H1 (cell line): ENCODE data around the gene NCAPG2. TPM values are rescaled to one million over a fixed set of nuclear protein-coding genes. Genes with fewer than 3 reads are reported as not detected.

ENCODE experiments used
- CTCF ChIA-PET: fragments of 300-600 bp; sonication (Branson Sonifier 250); formaldehyde crosslinking; loops from one replicate; lab custom pipeline; 2021; ENCODE audit not compliant: partially characterized antibody; lab: Charles Lee
- POLR2A ChIA-PET: fragments of 300-600 bp; sonication (Branson Sonifier 250); formaldehyde crosslinking; loops from one replicate; lab custom pipeline; 2021; ENCODE audit warnings: inconsistent platforms; ENCODE audit not compliant: partially characterized antibody; lab: Charles Lee
- DNase-seq, 2 experiments: peaks; one replicate each; pipeline versions ENCODE4 v3.0.0 to v3.0.0-alpha.2; 2010 to 2022; ENCODE audit warnings: low spot score in 2 of 2, low read depth in 1 of 2, mixed read lengths in 1 of 2
- FAIRE-seq: peaks from 2 replicates; lab custom pipeline; 2011; peaks lifted over from hg19 to GRCh38; lab: Jason Lieb, UNC
- H2AFZ ChIP-seq: 2 replicates; pipeline ENCODE4 v1.8.1; 2012; ENCODE audit warnings: low read length, inconsistent platforms
- H2AK5ac ChIP-seq: 2 replicates; pipeline ENCODE4 v1.6.1; 2013; ENCODE audit warnings: low read depth, low read length
- H2BK120ac ChIP-seq: replicated peaks from 2 replicates; pipeline ENCODE3; 2013; ENCODE audit warnings: low read depth, low read length, inconsistent platforms
- H2BK12ac ChIP-seq: 2 replicates; pipeline ENCODE4 v1.6.1; 2013; ENCODE audit warnings: low read depth, low read length
- H2BK15ac ChIP-seq: 2 replicates; pipeline ENCODE4 v1.6.1; 2013; ENCODE audit warnings: low read length
- H2BK20ac ChIP-seq: 2 replicates; pipeline ENCODE4 v1.6.1; 2013; ENCODE audit warnings: low read length
- H2BK5ac ChIP-seq: 2 replicates; pipeline ENCODE4 v1.6.1; 2013; ENCODE audit warnings: low read depth, low read length
- H3K14ac ChIP-seq: 2 replicates; pipeline ENCODE4 v1.6.1; 2013; ENCODE audit warnings: inconsistent platforms; ENCODE audit not compliant: insufficient read length
- H3K18ac ChIP-seq: 2 replicates; pipeline ENCODE4 v1.6.1; 2013; ENCODE audit warnings: low read length; ENCODE audit errors: extremely low read depth
- H3K23ac ChIP-seq: 2 replicates; pipeline ENCODE4 v1.6.1; 2013; ENCODE audit warnings: inconsistent platforms; ENCODE audit not compliant: insufficient read length
- H3K23me2 ChIP-seq: 2 replicates; pipeline ENCODE4 v1.6.1; 2013; ENCODE audit warnings: low read depth, low read length
- H3K27ac ChIP-seq: 2 replicates; pipeline ENCODE4 v1.6.1; 2011; ENCODE audit warnings: low read depth, low read length, inconsistent platforms
- H3K27me3 ChIP-seq, 4 experiments: replicated peaks in 1 of 4; 1 replicate in 1 of 4; 2 replicates in 3 of 4; pipeline versions ENCODE4 v1.6.1 to v1.8.1; 2011 to 2013; ENCODE audit warnings: low read length in 3 of 4, mild to moderate bottlenecking in 3 of 4, inconsistent platforms in 2 of 4, mixed read lengths in 2 of 4, moderate library complexity in 1 of 4; ENCODE audit not compliant: control insufficient read depth in 3 of 4, insufficient read depth in 3 of 4; ENCODE audit errors: extremely low read depth in 1 of 4
- H3K36me3 ChIP-seq, 4 experiments: 2 replicates each; pipeline versions ENCODE4 v1.6.1 to v1.8.1; 2011 to 2013; ENCODE audit warnings: mild to moderate bottlenecking in 4 of 4, low read length in 3 of 4, moderate library complexity in 2 of 4, control low read depth in 1 of 4, inconsistent platforms in 1 of 4; ENCODE audit not compliant: insufficient read depth in 4 of 4, control insufficient read depth in 2 of 4
- H3K4ac ChIP-seq: replicated peaks from 2 replicates; pipeline ENCODE3; 2013; ENCODE audit warnings: low read length, low read depth, mixed read lengths, inconsistent platforms; ENCODE audit not compliant: insufficient read length
- H3K4me1 ChIP-seq, 4 experiments: replicated peaks in 1 of 4; 1 replicate in 1 of 4; 2 replicates in 3 of 4; pipeline versions ENCODE4 v1.6.1 to v1.8.1; 2011 to 2013; ENCODE audit warnings: low read length in 3 of 4, inconsistent platforms in 2 of 4, mixed read lengths in 1 of 4; ENCODE audit not compliant: insufficient read depth in 4 of 4, control insufficient read depth in 3 of 4
- H3K4me2 ChIP-seq, 2 experiments: 2 replicates each; pipeline versions ENCODE4 v1.6.1 to v1.8.1; 2011 to 2013; ENCODE audit warnings: low read depth in 2 of 2, low read length in 2 of 2, control low read depth in 1 of 2, inconsistent platforms in 1 of 2, mild to moderate bottlenecking in 1 of 2; ENCODE audit not compliant: insufficient read depth in 1 of 2
- H3K4me3 ChIP-seq, 4 experiments: fragments of 200-600, 300-600 bp in 1 of 4; sonication (generic), shearing (Covaris generic), sonication (Bioruptor Twin) in 1 of 4; 2 replicates each; pipeline versions ENCODE4 v1.5.1 to v1.8.1; 2011 to 2016; ENCODE audit warnings: low read length in 4 of 4, low read depth in 3 of 4, control low read depth in 2 of 4, inconsistent platforms in 2 of 4, mild to moderate bottlenecking in 2 of 4, mixed read lengths in 1 of 4, moderate library complexity in 1 of 4; ENCODE audit not compliant: insufficient read depth in 2 of 4; ENCODE audit errors: extremely low read depth in 1 of 4
- H3K56ac ChIP-seq: replicated peaks from 2 replicates; pipeline ENCODE3; 2013; ENCODE audit warnings: low read depth, mild to moderate bottlenecking, mixed read lengths, low read length, inconsistent platforms; ENCODE audit not compliant: insufficient read length
- H3K79me1 ChIP-seq: 2 replicates; pipeline ENCODE4 v1.6.1; 2013; ENCODE audit warnings: low read depth, low read length, control low read depth
- H3K79me2 ChIP-seq, 2 experiments: 2 replicates each; pipeline versions ENCODE4 v1.6.1 to v1.8.1; 2012 to 2013; ENCODE audit warnings: low read length in 2 of 2, mild to moderate bottlenecking in 2 of 2, inconsistent platforms in 1 of 2; ENCODE audit not compliant: insufficient read depth in 2 of 2, control insufficient read depth in 1 of 2
- H3K9ac ChIP-seq, 4 experiments: replicated peaks in 1 of 4; 1 replicate in 1 of 4; 2 replicates in 3 of 4; pipeline versions ENCODE4 v1.6.1 to v1.8.1; 2011 to 2013; ENCODE audit warnings: low read depth in 3 of 4, low read length in 3 of 4, control low read depth in 2 of 4, mild to moderate bottlenecking in 2 of 4, moderate library complexity in 2 of 4, inconsistent platforms in 1 of 4; ENCODE audit errors: extremely low read depth in 1 of 4
- H3K9me3 ChIP-seq, 2 experiments: 2 replicates each; pipeline versions ENCODE4 v1.6.1 to v1.8.1; 2012 to 2013; ENCODE audit warnings: mild to moderate bottlenecking in 2 of 2, moderate library complexity in 2 of 2, control low read depth in 1 of 2, inconsistent platforms in 1 of 2, low read depth in 1 of 2, low read length in 1 of 2, mixed read lengths in 1 of 2; ENCODE audit not compliant: insufficient read depth in 2 of 2
- H4K20me1 ChIP-seq, 2 experiments: replicated peaks in 1 of 2; 2 replicates each; pipeline versions ENCODE3 to v1.8.1; 2011 to 2013; ENCODE audit warnings: inconsistent platforms in 2 of 2, low read length in 2 of 2, mild to moderate bottlenecking in 1 of 2; ENCODE audit not compliant: insufficient read depth in 2 of 2, control insufficient read depth in 1 of 2
- H4K5ac ChIP-seq: 2 replicates; pipeline ENCODE4 v1.6.1; 2013; ENCODE audit warnings: low read length, low read depth, mixed read lengths, inconsistent platforms; ENCODE audit not compliant: insufficient read length
- H4K8ac ChIP-seq: 2 replicates; pipeline ENCODE4 v1.8.0; 2013; ENCODE audit warnings: mild to moderate bottlenecking, moderate library complexity, low read length, inconsistent platforms; ENCODE audit not compliant: insufficient read depth; ENCODE audit errors: extremely low read depth
- H4K91ac ChIP-seq: replicated peaks from 2 replicates; pipeline ENCODE3; 2013; ENCODE audit warnings: low read length, mixed read lengths, inconsistent platforms; ENCODE audit not compliant: insufficient read length
- CBX8 ChIP-seq: fragments of 300-800, 300-1000 bp; sonication (generic); IDR thresholded peaks from 2 replicates; pipeline ENCODE4 v1.7.1; 2016; ENCODE audit warnings: low read depth, low read length, borderline replicate concordance
- CREB1 ChIP-seq: IDR thresholded peaks from 2 replicates; pipeline ENCODE4 v1.6.1; 2012; ENCODE audit warnings: inconsistent platforms
- KDM4A ChIP-seq: IDR thresholded peaks from one replicate; pipeline ENCODE4 v1.7.1; 2012; ENCODE audit warnings: low read depth, mild to moderate bottlenecking, moderate library complexity, low read length, inconsistent platforms; ENCODE audit not compliant: severe bottlenecking
- RAD21 ChIP-seq, 2 experiments: IDR thresholded peaks in 1 of 2; conservative IDR thresholded peaks in 1 of 2; 2 replicates each; pipeline ENCODE4 v1.6.1; 2011; ENCODE audit warnings: low read depth in 2 of 2, low read length in 2 of 2, improper control_type of control experiment in 1 of 2, inconsistent platforms in 1 of 2, mild to moderate bottlenecking in 1 of 2, moderate library complexity in 1 of 2
- WGBS, 2 experiments: shearing (Covaris generic) in 1 of 2; methylation state at CpG; one replicate each; pipeline versions ENCODE4 v1.1.6 to v1.1.7; 2013 to 2015; ENCODE audit warnings: low lambda C conversion rate in 2 of 2, mixed read lengths in 2 of 2, inconsistent platforms in 1 of 2, low coverage in 1 of 2, missing lambda C conversion rate in 1 of 2; ENCODE audit not compliant: insufficient replicate concordance in 2 of 2, insufficient coverage in 1 of 2, insufficient read length in 1 of 2; ENCODE audit errors: extremely low coverage in 1 of 2, missing lambda C conversion rate in 1 of 2; 5-methylcytosine and 5-hydroxymethylcytosine counted together
- polyA plus RNA-seq, 7 experiments: library from polyadenylated mRNA; depleted of rRNA in 3 of 7; stranded (reverse) in 5 of 7; unstranded in 2 of 7; fragments of >200 nt in 5 of 7; fragments of 200-250 nt in 2 of 7; gene quantifications; 1 replicate in 5 of 7; 2 replicates in 1 of 7; 4 replicates in 1 of 7; pipeline versions ENCODE4 v1.2.1 to v1.2.3, GENCODE V29; 2011 to 2013; ENCODE audit warnings: missing spikeins in 2 of 7, mixed read lengths in 2 of 7
- total RNA-seq: library from RNA; stranded (reverse); fragmentation: NEBNext Ultra II Directional; extraction: Animal tissue kit (Norgen Biotek cat#: 25700); gene quantifications from 2 replicates; pipeline ENCODE4 v1.2.1, GENCODE V29; 2021
- TF ChIP-seq, protein P1 (sequence below): IDR thresholded peaks from 2 replicates; pipeline ENCODE4 v1.6.1; 2012; ENCODE audit warnings: low read length, inconsistent platforms
- TF ChIP-seq, protein P2 (sequence below), 3 experiments: IDR thresholded peaks; 1 replicate in 2 of 3; 2 replicates in 1 of 3; pipeline versions ENCODE4 v1.5.1 to v1.6.1; 2011; ENCODE audit warnings: low read length in 3 of 3, mild to moderate bottlenecking in 3 of 3, inconsistent platforms in 2 of 3, low read depth in 1 of 3, moderate library complexity in 1 of 3; ENCODE audit not compliant: insufficient read depth in 1 of 3; ENCODE audit errors: control extremely low read depth in 1 of 3

The NCAPG2 gene
- total and polyA plus RNA-seq, 2 of the 8 experiments (the other 6 are each of a cell fraction or from before 2014, with no cell fraction given), result 49.9 to 119 TPM

DNA sequence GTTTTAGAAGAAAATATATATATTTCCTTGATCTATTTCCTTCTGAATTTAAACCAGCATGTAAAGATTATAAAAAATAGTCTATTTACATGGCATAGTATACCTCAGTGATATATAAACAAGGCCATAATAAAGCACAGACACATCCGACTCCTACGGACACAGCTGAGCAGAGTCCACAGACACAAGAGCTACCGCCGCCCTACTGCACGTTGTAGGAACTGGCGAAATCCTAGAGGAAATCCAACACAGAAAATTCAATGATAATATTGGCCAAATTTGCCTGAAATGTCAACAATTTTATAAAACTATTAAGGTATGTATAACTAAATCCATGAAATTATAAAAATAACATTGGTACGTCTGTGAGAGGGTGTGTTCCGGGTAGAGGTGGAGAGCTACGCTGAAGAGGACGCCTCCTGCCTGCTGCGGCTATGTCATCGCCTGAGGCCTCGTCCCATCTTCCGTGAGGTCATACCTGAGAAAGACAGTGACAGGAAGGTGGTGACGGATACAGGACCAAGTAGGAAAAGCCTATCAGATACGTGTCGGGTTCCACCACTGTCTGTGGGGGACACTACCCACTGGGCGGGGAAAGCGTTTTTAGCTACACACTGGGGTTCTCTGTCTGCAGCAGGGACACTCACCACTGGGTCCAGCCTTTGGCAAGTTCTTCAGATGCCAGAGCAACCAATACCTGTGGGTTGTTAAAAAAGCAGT lies 29.3 kb upstream of the NCAPG2 start:
- ChIA-PET POLR2A (interaction anchor here (1.2 to 1.9 kb wide), 2 partner anchors 29 to 36 kb away, joined by 4 to 7 read pairs; partner anchors contain the start of gene NCAPG2), CTCF (interaction anchor here (0.5 to 5.0 kb wide), 25 partner anchors 9 to 266 kb away, joined by 3 to 37 read pairs (median 5); partner anchors contain the start of gene NCAPG2)
- Histone ChIP-seq H3K36me3 (peaks cover 0 to 15% (median 10%) of the 10 kb centered on the region in 4 experiments; a peak in 5 of 8 replicates), H2AK5ac (no peak overlapping the region), H2BK12ac (no peak overlapping the region), H3K9me3 (no peaks in the 10 kb centered on the region), H3K4me1 (peaks cover 0 to 5% (median 2%) of the 10 kb centered on the region in 4 experiments; a peak in 3 of 7 replicates), H2BK15ac (no peak overlapping the region), H3K79me1 (no peaks in the 10 kb centered on the region), H4K20me1 (peaks cover 0 to 1% of the 10 kb centered on the region in 2 experiments), H3K14ac (no peak overlapping the region), H2AFZ (no peak overlapping the region), H3K23me2 (no peaks in the 10 kb centered on the region; the same call in 1 of the 2 replicates), H4K91ac (no peak overlapping the region), H4K8ac (no peak overlapping the region), H3K4ac (no peak overlapping the region), H3K56ac (no peak overlapping the region), H3K18ac (no peak overlapping the region), H3K4me3 (no peak overlapping the region), H3K27me3 (no peaks in the 10 kb centered on the region), H3K23ac (no peak overlapping the region), H4K5ac (no peak overlapping the region), H2BK20ac (no peak overlapping the region), H3K9ac (no peak overlapping the region), H3K79me2 (no peaks in the 10 kb centered on the region), H3K4me2 (no peak overlapping the region), H3K27ac (no peak overlapping the region), H2BK5ac (no peak overlapping the region), H2BK120ac (no peak overlapping the region)
- FAIRE-seq, result no peak
- peak in 1 of 2 experiments; percentile 44 for DNase-seq
- WGBS, 2 experiments, result 95% methylated on average over 19 of the region's 19 CpGs; no CpG with 5 or more reads in 1 of the 2 experiments
- TF ChIP-seq KDM4A (no peak), CBX8 (no peak), RAD21 (IDR thresholded peaks at IDR 0.05 in 1 of 2, conservative IDR thresholded peaks at IDR 0.05 in 1 of 2; ENCODE audit: low read depth in 2 of 2, low read length in 2 of 2) (peak; percentile 14 to 40; a peak in 2 of 4 replicates), CREB1 (peak; percentile 61; the same call in 1 of the 2 replicates)
- TF ChIP-seq, protein P1, sequence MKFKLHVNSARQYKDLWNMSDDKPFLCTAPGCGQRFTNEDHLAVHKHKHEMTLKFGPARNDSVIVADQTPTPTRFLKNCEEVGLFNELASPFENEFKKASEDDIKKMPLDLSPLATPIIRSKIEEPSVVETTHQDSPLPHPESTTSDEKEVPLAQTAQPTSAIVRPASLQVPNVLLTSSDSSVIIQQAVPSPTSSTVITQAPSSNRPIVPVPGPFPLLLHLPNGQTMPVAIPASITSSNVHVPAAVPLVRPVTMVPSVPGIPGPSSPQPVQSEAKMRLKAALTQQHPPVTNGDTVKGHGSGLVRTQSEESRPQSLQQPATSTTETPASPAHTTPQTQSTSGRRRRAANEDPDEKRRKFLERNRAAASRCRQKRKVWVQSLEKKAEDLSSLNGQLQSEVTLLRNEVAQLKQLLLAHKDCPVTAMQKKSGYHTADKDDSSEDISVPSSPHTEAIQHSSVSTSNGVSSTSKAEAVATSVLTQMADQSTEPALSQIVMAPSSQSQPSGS, result 0 out of 2 replicates have a peak, but pooled peaks have one; percentile 23
- TF ChIP-seq, protein P2, sequence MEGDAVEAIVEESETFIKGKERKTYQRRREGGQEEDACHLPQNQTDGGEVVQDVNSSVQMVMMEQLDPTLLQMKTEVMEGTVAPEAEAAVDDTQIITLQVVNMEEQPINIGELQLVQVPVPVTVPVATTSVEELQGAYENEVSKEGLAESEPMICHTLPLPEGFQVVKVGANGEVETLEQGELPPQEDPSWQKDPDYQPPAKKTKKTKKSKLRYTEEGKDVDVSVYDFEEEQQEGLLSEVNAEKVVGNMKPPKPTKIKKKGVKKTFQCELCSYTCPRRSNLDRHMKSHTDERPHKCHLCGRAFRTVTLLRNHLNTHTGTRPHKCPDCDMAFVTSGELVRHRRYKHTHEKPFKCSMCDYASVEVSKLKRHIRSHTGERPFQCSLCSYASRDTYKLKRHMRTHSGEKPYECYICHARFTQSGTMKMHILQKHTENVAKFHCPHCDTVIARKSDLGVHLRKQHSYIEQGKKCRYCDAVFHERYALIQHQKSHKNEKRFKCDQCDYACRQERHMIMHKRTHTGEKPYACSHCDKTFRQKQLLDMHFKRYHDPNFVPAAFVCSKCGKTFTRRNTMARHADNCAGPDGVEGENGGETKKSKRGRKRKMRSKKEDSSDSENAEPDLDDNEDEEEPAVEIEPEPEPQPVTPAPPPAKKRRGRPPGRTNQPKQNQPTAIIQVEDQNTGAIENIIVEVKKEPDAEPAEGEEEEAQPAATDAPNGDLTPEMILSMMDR (IDR thresholded peaks at IDR 0.05; ENCODE audit: control extremely low read depth in 1 of 3, insufficient read depth in 1 of 3, low read depth in 1 of 3, low read length in 3 of 3), result peak; percentile 37 to 59 (median 47)
